ENCODE measurements around the gene FCGR1A.
"Not testable (repeated sequence)": the region's sequence is repeated elsewhere in the genome, so short reads cannot be mapped to it uniquely, and the experiment has no call there.

FCGR1A gene

DNA sequence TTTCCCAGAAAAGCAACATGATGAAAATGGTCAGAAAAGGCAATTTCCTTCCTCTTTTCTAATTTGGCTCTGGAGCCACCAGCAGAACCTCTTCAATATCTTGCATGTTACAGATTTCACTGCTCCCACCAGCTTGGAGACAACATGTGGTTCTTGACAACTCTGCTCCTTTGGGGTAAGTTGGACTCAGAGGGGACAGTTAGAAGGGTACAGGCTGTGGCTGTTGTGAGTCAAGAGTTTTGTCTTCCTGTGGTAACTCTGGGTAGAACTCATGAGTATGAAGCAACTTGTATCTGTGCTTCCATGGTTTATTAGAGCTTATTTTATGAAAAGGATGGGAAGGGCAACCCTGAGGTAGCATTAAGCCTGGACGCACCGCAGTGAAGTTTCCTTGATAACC, at the start of gene FCGR1A:
FCGR1A (plus strand) TSS at position 95 of the 400 bp plus-strand sequence; CDS start at position 145, 50 bp downstream.
- DNase-seq = not testable (repeated sequence)

DNA sequence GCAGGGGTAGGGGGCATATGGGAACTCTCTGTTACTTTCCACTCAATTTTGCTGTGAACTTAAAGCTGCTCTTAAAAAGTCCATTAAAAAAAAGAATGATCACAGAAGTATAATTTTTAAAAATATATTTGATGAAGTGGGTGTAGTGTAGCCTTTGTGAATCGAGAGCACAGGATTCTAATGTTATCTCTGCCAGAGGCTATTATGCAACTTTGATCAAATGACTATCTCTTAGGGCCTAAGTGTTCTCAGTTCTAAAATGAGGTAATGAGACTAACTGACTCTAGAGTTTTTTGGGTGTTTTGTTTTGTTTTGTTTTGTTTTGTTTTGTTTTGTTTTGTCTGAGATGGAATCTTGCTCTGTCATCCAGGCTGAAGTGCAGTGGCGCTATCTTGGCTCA, 49.7 kb upstream of the FCGR1A start:
- not testable (repeated sequence) for DNase-seq

DNA sequence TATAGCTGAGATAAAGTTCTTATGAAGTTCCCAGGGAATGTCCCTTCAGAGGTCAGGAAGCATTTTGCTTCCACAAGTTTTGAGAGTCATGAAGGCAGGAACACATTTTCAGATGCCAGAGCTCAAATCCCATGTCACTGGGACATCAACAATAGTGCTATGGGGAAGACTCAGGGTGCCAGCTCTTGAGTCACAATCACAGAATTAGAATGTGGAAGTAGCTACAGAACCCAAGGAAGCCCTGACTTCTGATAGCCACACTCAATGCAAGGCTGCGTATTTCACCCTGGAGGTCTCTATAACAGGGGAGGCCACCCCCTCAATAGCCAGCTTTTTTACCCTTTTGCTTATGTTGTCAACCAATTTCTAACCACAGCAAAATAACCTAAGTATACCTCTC, 47.8 kb upstream of the FCGR1A start:
- DNase-seq = not testable (repeated sequence)

DNA sequence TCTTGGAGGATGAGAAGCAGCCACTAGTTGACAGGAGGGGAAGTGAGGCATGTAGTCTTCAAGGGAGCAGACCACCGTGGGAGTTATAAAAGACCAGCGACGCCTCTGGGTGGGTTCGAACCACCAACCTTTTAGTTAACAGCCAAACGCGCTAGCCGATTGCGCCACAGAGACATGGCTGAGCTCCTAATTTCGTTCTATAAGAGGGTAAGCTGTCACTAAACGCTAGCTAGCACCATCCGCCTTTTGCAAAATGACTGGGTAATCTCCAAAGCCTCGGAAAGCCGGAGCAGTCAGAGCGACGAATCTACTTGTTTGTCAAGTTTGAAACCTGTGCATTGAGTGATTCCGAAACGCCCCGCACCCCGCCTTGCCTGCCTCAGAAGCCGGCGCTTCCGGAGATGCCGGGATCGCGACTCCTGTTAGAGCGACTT, 42.3 kb upstream of the FCGR1A start:
- DNase-seq = not testable (repeated sequence)

DNA sequence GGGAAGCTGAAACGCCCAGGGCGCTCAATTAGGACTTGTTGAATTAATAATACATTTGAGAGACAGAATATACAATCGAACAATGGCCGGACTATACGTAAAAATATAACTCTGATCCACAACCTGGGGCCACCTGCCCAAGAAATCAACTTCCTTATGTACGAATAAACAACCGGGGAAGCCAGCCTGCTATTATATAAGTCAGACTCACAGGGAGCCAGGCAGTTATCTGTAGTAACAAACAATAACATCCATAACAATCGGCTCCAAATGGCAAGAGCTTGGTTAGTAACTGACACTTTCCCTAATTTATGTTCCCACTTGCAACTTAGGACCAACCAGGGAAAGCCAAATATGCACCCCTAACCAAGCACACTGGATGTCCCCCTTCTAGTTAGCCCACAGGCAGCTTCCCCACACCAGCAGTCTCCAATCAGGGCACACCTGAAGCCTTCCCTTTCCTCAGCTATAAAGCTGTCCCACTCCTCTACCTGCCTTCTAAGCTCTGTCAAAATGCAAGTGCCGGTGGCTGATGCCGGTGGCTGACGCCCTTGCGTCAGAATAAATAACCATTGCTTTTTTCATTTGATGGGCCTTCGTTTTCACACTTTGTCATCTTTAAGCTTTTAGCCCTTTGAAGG, 41.8 kb upstream of the FCGR1A start:
- not testable (repeated sequence) for DNase-seq

DNA sequence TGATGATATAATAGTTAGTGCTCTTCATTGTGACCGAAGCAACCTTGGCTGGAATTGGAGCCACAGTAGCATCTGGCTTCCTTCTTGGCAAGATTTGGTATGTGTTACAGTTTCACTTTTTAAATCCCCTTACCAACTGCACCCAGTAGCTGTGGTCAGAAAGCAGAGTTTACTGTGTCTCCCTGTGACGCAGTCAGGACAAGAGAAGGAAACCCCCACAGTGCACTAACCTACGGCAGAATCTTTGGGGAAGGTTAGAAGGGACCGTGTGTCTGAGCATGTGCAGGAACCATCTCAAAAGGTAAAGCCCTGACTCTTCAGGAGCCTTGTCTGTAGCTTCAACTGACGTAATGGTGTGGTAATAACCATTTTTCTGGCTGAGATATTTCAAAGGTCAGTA, 40.6 kb upstream of the FCGR1A start:
- not testable (repeated sequence) for DNase-seq

DNA sequence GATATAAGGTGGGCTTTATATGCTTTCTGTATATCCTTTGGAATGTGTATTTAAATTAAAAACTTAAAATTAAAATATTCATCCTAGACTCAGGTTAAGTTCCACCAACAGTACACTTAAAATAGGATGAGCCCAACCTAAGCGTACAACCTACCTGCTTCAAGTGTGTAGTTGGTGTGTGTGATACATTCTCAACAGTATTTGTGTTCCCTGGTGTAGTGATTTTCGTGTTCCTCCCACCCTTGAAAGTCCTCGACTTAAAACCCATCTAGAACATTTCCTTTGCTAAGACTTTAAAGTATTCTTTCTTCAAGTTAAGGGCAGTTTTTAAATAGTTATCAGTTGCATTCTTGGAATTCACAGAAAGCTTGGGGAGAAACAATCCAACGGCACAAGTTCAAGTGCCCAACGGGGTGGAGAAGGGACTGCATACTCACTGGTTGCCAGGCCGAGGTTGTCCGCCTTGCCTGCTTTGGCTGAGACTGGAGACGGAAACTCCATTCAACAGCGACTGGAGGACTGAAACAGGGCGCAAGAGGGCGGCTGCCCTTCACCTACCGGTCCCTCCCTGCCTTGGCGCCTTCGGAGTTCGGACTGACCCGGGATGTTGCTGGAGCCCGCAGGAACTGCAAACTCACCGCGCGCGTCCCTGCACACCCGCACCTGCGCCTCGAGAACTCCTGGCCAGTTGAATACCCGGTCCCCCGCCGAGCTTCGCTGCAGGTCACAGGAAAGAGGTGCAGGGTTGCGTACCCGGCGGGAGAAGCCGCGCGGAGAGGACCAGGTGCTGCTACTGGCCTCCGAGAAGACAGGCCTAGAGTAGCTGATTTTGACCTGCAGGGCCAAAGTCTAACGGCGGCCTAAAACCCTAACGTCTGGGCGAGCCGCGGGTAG, 35.8 kb upstream of the FCGR1A start:
- DNase-seq = not testable (repeated sequence)

DNA sequence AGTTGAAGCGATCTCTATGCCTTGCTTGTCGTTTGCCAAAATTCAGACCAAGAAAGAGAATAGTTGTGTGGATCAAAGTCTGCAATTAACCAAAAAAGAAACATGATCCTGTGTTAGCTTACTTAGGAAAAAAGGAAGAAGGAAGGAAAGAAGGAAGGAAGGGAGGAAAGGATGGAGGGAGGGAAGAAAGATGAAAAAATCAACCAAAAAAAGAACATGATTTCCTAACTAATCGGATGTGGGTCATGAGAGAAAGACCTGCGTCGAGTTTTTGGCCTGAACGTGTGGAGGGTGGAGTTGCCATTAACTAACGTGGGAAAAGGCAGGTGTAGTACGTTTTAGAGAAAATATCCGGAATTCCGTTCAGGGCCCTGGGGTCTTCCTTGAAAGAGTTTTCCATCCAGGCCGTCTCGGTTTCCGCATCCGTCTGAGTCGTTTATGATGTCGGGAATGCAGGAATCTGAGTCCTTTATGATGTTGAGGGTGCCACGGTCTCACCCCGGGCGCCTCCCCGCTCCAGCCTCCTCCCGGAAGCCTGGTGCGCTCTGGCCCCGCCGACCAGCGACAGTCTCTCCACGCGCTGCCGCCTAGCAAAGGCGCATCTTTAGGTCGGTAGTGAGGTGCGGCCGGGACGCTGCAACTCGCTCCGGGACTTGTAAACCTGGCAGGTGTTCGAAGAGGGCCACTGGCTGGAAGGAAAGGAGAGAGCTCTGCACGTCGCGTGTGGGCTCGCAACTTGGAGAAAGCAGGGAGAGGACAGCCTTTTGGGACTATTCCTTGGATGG, 34.9 kb upstream of the FCGR1A start:
- DNase-seq = not testable (repeated sequence)

DNA sequence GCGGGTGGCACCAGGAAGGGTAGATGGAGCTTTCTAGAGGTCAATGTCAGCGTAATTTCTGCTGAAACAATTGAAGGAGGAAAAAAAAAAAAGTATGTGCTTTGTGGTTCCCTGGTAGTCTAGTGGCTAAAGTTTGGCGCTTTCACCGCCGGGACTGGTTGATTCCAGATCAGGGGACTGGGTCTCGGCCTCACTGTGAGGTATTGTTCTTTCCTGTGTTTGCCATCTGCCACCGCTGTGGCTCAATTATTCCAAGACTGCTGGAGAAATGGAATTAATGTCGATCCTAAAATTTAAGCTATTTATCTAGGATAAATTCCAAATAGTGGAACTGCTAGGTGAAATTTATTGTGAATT, 34.4 kb upstream of the FCGR1A start:
- not testable (repeated sequence) for DNase-seq

DNA sequence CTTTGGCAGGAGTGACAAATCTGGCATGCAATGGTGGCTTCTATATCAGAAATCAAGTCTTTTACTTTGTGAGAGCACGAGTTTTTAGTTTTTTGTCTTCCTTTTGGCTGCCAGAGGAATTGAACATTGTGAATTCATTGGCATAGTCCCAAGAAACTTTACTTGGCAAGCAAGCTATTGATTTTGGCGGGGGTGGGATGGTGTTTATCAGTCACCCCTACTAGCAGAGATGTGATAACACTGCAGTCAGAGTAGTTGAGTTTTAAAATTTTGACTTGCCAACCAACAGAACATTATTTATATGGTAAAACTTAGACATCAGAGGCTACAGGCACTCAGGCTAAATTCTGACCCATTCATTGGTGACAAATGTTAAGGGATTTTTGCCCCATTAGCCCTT, 31.9 kb upstream of the FCGR1A start:
- not testable (repeated sequence) for DNase-seq

DNA sequence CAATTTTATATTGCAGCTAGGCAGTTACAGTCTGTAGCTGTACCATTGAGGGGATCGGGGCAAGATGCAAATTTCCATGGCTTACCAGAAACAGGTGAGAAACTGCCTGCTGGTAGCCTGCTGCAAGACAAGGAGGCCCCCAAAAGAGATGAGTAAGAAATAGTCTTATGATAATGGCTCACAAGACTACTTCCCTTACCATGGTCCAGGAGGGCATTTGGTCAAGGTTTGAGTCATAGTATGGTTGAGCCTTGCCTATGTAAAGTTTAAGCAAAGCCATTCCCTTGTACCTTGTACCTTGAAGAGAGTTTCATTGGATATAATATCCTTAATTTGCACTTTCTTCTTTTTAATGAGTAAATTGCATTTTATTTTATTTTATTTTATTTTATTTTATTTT, 30.3 kb upstream of the FCGR1A start:
- DNase-seq = not testable (repeated sequence)

DNA sequence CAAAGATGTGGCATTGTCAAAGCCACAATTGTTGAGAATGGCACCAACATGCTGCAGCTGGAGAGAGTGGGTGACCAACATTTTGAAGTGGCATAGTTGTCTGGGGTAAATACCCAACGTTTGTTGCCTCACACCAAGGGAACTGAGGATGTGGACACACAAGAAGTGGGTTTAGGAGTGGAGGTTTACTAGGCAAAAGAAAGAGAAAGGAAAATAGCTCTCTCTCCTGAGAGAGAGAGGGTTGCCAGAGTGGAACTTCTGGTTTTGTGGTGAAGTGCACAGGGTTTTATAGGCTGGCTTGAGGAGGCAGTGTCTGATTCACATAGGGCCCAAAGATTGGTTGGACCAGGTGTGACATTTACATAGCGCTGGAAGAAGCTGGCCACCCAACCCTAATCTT, 29.0 kb upstream of the FCGR1A start:
- DNase-seq = not testable (repeated sequence)

DNA sequence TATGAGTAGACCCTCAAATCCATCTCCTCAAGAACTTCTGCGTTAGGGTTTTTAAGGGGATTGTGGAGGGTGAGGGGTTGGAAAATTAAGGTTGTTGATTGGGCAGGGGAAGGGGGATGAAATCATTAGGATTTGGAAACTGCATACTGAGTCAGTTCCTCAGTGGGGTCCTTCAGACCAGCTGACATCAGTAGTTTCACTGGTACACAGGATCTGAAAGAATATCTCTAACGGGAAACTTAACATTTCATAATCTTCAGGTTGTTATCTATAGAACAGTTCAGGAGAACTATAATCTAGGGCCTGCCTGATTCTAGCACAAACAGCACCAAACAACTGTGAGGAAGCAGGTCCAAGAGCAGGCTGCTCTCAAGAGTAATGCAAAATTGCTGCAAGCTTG, 27.2 kb upstream of the FCGR1A start:
- not testable (repeated sequence) for DNase-seq

DNA sequence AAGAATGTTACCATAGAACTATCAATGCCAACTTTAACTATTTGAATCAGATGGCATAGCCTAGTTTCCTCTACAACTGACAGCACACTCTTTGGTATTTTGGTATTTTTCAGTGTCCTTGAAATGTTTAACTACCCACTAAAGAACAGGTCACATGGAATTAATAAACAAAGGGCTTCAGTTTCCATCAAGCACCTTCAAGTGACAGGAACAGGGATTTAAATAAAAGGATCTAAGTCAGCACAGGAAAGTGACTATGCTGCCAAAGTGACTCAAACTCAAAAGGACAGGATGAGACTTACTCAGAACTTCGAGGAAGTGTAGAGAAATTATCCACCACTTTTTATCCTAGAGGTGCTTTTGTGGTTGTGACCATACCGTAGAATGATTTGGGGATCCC, 20.2 kb upstream of the FCGR1A start:
- DNase-seq = not testable (repeated sequence)

DNA sequence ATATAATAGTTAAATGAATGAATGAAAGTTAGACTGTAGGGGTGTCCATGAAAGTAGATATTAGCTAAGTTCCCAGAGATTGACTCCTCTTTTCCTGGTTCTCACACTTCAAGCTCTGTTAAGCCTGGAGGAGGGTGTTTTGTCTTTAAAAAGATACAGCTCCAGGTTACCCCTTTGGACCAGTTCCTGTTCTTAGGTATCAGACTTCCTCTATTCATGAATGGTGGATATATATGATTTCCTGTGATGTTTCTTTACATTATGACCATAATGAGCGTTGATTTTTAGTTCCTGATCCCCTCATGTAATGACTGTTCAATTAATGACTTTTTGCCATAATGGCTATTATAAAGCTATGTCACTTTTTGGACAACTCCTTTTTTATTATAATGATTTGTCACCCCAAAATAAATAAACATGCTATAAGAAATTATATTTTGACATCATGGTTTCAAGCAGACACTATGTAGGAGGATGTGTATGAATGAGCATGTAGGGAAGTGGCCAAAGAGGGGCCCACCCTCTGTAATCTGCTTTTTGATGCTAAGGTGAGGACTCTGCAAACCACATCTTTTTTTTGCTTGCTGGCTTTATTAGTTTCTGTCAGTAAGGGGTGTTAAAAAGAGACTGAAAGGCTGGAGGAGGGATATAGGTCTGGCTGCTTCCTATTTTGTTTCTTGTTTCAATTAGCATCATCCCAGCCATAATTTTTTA, 18.2 kb upstream of the FCGR1A start:
- DNase-seq = not testable (repeated sequence)

DNA sequence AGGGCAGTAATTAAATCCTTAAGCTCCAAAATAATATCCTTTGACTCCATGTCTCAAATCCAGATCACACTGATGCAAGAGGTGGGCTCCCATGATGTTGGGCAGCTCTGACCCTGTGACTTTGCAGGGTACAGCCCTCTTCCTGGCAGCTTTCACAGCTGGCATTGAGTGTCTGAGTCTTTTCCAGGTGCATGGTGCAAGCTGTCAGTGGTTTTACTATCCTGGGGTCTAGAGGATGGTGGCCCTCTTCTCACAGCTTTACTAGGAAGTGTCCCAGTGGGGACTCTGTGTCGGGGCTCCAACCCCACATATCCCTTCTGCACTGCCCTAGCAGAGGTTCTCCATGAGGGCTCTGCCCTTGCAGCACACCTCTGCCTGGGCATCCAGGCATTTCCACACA, 16.3 kb upstream of the FCGR1A start:
- DNase-seq = not testable (repeated sequence)

DNA sequence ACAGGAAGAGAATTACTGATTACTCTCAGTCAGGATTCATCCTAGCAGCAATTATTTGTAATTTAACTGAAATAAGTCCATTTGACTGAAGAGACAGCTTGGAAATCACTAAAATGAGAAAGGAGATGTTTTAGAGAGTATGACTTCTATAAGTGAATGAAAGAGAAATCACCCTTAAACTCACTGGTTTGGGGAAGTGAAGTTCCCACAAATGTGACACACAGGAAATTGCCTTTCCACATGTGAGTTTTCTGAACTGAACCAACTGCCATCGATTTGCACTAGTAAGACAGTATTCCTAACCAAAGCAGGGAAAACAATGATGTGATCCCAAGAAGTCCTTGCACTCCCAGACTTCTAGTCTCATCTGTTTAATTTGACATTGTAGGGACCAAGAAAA, 13.3 kb upstream of the FCGR1A start:
- DNase-seq = not testable (repeated sequence)

DNA sequence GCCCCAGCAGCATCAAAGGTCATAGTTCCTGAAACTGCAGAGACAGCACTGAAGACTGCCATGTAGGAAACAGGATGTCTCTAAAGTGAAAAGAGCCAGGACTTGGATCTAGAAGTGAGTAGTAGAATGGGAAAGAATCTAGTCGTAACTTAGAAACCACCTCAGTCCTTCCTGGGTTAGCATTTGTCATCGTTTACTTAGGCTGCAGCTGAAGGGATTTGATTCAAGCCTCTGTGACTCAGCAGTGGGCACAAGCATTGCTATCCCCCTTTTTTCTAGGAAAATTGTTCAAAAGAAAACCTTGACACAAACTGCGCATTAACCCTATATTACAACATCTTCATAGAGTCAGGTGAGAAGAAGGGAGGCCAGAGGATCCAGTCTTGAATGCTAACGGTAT, 11.8 kb upstream of the FCGR1A start:
- not testable (repeated sequence) for DNase-seq

DNA sequence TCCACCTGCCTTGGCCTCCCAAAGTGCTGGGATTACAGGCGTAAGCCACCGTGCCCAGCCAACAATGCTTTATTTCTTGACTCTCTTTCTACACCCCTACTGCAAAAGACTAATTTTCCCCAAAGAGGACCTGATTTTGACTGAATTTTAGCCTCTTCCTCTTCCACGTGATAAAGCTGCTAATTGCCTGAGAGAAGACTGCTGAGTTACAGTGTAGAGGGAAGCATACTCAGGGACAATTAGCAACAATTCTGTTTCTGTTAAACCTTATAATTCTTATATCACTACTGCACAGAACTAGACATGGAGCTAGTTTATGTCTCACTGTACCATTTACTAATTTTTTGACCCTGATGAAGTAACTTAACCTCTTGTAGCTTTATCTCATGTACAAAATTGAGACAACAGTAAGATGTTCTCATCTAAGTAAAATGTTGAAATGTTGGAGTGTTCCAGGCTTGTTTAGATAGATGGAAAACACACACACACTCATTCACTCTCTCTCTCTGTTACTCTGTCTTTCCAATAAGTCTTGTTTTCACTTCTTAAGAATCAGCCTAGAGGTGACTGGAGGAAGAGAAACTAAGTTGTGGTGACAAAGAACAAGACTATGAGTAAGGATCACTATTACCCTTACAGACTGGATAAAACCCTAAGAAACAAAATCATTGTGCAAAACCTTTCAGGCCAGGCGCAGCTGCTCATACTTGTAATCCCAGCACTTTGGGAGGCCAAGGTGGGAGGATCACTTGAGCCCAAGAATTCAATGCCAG, 10.7 kb upstream of the FCGR1A start:
- DNase-seq = not testable (repeated sequence)

DNA sequence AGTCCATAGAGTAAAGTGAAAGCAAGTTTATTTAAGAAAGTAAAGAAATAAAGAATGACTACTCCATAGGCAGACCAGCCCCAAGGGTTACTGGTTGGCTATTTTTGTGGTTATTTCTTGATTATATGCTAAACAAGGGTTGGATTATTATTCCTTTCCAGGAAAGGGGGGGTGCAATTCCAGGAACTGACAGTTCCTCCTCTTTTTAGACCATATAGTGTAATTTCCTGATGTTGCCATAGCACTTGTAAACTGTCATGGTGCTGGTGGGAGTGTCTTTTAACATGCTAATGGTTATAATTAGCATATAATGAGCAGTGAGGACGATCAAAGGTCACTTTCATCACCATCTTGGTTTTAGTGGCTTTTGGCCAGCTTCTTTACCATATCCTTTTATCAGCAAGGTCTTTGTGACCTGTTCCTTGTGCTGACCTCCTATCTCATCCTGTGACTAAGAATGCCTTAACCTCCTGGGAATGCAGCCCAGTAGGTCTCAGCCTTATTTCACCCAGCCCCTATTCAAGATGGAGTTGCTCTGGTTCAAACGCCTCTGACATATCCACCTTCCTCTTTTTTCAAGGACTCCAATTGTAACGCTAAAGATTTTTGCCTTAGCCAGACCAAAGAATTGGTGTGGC, 6.9 kb upstream of the FCGR1A start:
- DNase-seq = not testable (repeated sequence)

DNA sequence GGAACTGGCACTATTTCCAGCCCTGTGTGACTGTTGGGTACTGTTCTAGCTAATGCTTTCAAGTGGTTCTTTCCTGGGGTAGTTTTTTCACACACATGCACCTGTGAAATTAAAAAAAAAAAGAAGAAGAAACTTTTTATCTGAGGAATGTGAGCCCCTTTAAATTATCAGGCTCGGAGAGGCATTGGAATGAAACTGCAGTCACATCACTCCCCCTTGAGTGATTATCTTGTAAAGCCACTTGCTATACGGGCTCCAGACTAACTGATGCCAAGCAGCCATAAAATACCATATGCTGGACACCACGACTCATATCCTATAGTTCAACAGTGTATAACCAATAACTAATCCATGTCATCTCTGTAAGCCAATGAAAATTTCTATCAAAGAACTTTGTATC, 5.4 kb upstream of the FCGR1A start:
- not testable (repeated sequence) for DNase-seq
